GM23338 (cell line): ENCODE measurements around the gene LCMT1. TPM values are rescaled to one million over a fixed set of nuclear protein-coding genes. Genes with fewer than 3 reads are reported as not detected.

ENCODE experiments used
- ATAC-seq: fragments of 200-7000 bp; cut with Tn5 transposase; 3 replicates; pipeline ENCODE4 v1.9.1; 2020
- DNase-seq: peaks from one replicate; pipeline ENCODE4 v3.0.0-alpha.2; 2015; ENCODE audit warnings: low spot score
- H2AFZ ChIP-seq: fragments of 200-600 bp; sonication (generic); 2 replicates; pipeline ENCODE4 v1.8.0; 2016; ENCODE audit warnings: antibody characterized with exemption, mild to moderate bottlenecking, moderate library complexity
- H3F3A ChIP-seq: fragments of 200-600 bp; sonication (generic); replicated peaks from 2 replicates; pipeline ENCODE4 v1.8.0; 2017; ENCODE audit warnings: antibody characterized with exemption, mixed run types, low read depth
- H3K27ac ChIP-seq: fragments of 200-600 bp; sonication (generic); 2 replicates; pipeline ENCODE4 v1.6.1; 2016; ENCODE audit warnings: low read depth
- H3K27me3 ChIP-seq: fragments of 200-600 bp; sonication (generic); 2 replicates; pipeline ENCODE4 v1.8.0; 2016; ENCODE audit warnings: mild to moderate bottlenecking, mixed run types, moderate library complexity; ENCODE audit not compliant: insufficient read depth
- H3K36me3 ChIP-seq: fragments of 200-600 bp; sonication (generic); 2 replicates; pipeline ENCODE4 v1.8.0; 2016; ENCODE audit warnings: mild to moderate bottlenecking; ENCODE audit not compliant: insufficient read depth
- H3K4me1 ChIP-seq: fragments of 200-600 bp; sonication (generic); 2 replicates; pipeline ENCODE4 v1.8.0; 2016; ENCODE audit warnings: mild to moderate bottlenecking, moderate library complexity; ENCODE audit not compliant: insufficient read depth
- H3K4me2 ChIP-seq: fragments of 200-600 bp; sonication (generic); 2 replicates; pipeline ENCODE4 v1.7.1; 2017; ENCODE audit warnings: mixed run types
- H3K4me3 ChIP-seq: fragments of 200-600 bp; sonication (generic); 2 replicates; pipeline ENCODE4 v1.6.1; 2016; ENCODE audit warnings: mixed run types
- H3K79me2 ChIP-seq: fragments of 200-600 bp; sonication (generic); replicated peaks from 2 replicates; pipeline ENCODE4 v1.8.0; 2017; ENCODE audit warnings: mild to moderate bottlenecking; ENCODE audit not compliant: insufficient read depth
- H3K9me2 ChIP-seq: fragments of 200-600 bp; sonication (generic); 2 replicates; pipeline ENCODE4 v1.8.0; 2017; ENCODE audit not compliant: insufficient read depth
- H4K20me1 ChIP-seq: fragments of 200-600 bp; sonication (generic); replicated peaks from 2 replicates; pipeline ENCODE4 v1.8.0; 2017; ENCODE audit warnings: mild to moderate bottlenecking; ENCODE audit not compliant: insufficient read depth
- H3K27ac Mint-ChIP-seq: 2 replicates; pipeline ENCODE4 v1.8.0; 2020; ENCODE audit warnings: inconsistent platforms, mild to moderate bottlenecking, moderate library complexity, mixed read lengths
- H3K27me3 Mint-ChIP-seq: 3 replicates; pipeline ENCODE4 v1.8.0; 2022; ENCODE audit warnings: low read depth, mild to moderate bottlenecking, moderate library complexity, mixed read lengths, inconsistent platforms; ENCODE audit not compliant: insufficient read depth, poor library complexity
- H3K36me3 Mint-ChIP-seq: 3 replicates; pipeline ENCODE4 v1.8.0; 2021; ENCODE audit warnings: low read depth, mild to moderate bottlenecking, inconsistent platforms, moderate library complexity, mixed read lengths
- H3K4me1 Mint-ChIP-seq: 3 replicates; pipeline ENCODE4 v1.8.0; 2020; ENCODE audit warnings: mild to moderate bottlenecking, inconsistent platforms, mixed read lengths
- H3K4me3 Mint-ChIP-seq: 3 replicates; pipeline ENCODE4 v1.8.0; 2021; ENCODE audit warnings: moderate library complexity, mild to moderate bottlenecking, inconsistent platforms, mixed read lengths
- H3K9me3 Mint-ChIP-seq: 3 replicates; pipeline ENCODE4 v1.8.0; 2020; ENCODE audit warnings: moderate library complexity, mild to moderate bottlenecking, inconsistent platforms, mixed read lengths
- CREB1 ChIP-seq: fragments of 250-450 bp; sonication (Bioruptor Pico); IDR thresholded peaks from 2 replicates; pipeline ENCODE4 v1.5.0; 2020; ENCODE audit warnings: low read depth, mild to moderate bottlenecking, moderate library complexity
- EZH2 ChIP-seq: fragments of 200-600 bp; sonication (generic); IDR thresholded peaks from one replicate; pipeline ENCODE4 v1.8.0; 2017; ENCODE audit warnings: antibody characterized with exemption, mild to moderate bottlenecking, low read depth; ENCODE audit not compliant: unreplicated experiment
- EZH2phosphoT487 ChIP-seq: fragments of 200-600 bp; sonication (generic); IDR thresholded peaks from one replicate; pipeline ENCODE4 v1.8.1; 2018; ENCODE audit warnings: antibody characterized with exemption; ENCODE audit not compliant: unreplicated experiment
- JUNB ChIP-seq: IDR thresholded peaks from one replicate; pipeline ENCODE4 v1.6.1; 2016; ENCODE audit warnings: antibody characterized with exemption; ENCODE audit not compliant: unreplicated experiment
- NANOG ChIP-seq: IDR thresholded peaks from 2 replicates; pipeline ENCODE4 v1.6.1; 2016; ENCODE audit warnings: antibody characterized with exemption, borderline replicate concordance
- POLR2AphosphoS5 ChIP-seq: IDR thresholded peaks from 2 replicates; pipeline ENCODE4 v1.6.1; 2016; ENCODE audit warnings: antibody characterized with exemption, low read depth
- STAT1 ChIP-seq: IDR thresholded peaks from one replicate; pipeline ENCODE4 v1.6.1; 2016; ENCODE audit warnings: antibody characterized with exemption; ENCODE audit not compliant: unreplicated experiment
- ZNF114 ChIP-seq: fragments of 250-450 bp; sonication (Bioruptor Pico); IDR thresholded peaks from 2 replicates; pipeline ENCODE4 v1.5.0; 2020; ENCODE audit warnings: mild to moderate bottlenecking, moderate library complexity
- ZNF331 ChIP-seq: fragments of 250-450 bp; sonication (Bioruptor Pico); IDR thresholded peaks from 2 replicates; pipeline ENCODE4 v1.5.0; 2020; ENCODE audit warnings: low read depth, mild to moderate bottlenecking, moderate library complexity
- polyA plus RNA-seq: library from polyadenylated mRNA; unstranded; fragments of >200 nt; fragmentation: Nextera tagmentation; extraction: Ambion mirVana; gene quantifications from 2 replicates; pipeline ENCODE4 v1.2.1, GENCODE V29; 2016
- total RNA-seq: library from RNA; depleted of rRNA; stranded (reverse); fragments of >200 nt; shearing (Covaris generic); gene quantifications from 2 replicates; pipeline ENCODE4 v1.2.3, GENCODE V29; 2014
- TF ChIP-seq, protein P1 (sequence below): fragments of 250-450 bp; sonication (Bioruptor Pico); IDR thresholded peaks from 2 replicates; pipeline ENCODE4 v1.5.0; 2020; ENCODE audit warnings: mild to moderate bottlenecking, moderate library complexity
- TF ChIP-seq, protein P2 (sequence below), 2 experiments: fragments of 200-600 bp in 1 of 2; sonication (generic) in 1 of 2; conservative IDR thresholded peaks; 2 replicates each; pipeline versions ENCODE4 v1.5.1 to v1.6.1; 2016 to 2017; ENCODE audit warnings: antibody characterized with exemption in 2 of 2, low read depth in 2 of 2, mild to moderate bottlenecking in 2 of 2, moderate library complexity in 1 of 2
- TF ChIP-seq, protein P3 (sequence below): IDR thresholded peaks from 2 replicates; pipeline ENCODE4 v1.6.1; 2016; ENCODE audit warnings: antibody characterized with exemption
- TF ChIP-seq, protein P4 (sequence below): IDR thresholded peaks from one replicate; pipeline ENCODE4 v1.6.1; 2018; ENCODE audit warnings: antibody characterized with exemption; ENCODE audit not compliant: unreplicated experiment

LCMT1 gene
- total and polyA plus RNA-seq, 2 experiments from 2014 or later: 56.2 to 84.6 TPM

DNA sequence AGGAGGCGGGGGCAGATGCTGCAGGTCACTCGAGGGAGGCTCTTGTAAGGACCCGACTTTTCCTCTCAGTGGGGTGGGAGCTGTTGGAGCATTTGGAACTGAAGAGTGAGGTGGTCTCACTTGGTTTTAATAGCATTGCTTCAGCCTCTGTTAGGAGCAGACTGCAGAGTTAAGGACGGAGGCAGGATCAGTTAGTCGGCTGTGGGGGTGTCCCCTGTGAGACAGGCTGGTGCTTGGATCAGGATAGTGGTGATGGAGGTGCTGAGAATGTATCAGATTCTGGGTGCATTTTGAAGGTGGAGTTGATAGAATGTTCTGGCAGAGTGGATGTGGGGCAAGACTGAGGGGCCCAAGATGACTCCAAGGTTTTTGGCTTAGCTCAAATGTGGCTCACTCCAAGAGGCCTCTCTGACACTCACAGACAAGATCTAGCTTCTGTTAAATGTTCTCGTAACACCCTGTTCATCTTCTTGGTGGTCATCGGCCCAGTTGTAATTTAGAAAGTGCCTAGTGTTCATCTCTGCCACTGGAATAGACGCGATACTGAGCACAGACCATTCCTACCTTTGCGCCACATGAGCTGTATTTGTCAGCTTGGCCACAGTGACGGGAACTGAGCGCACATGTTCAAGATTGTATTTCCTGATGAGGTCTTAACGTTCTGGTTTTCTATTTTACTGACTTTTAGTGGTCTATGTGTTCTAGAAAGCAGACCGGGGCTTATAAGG is 7.5 kb downstream of the LCMT1 start:
- DNase-seq (no peak), ATAC-seq (no peak)
- H3K4me3 ChIP-seq: no peak overlapping the region
- Mint-ChIP-seq H3K4me3 (no peak overlapping the region), H3K9me3 (no peaks in the 10 kb centered on the region), H3K4me1 (no peaks in the 10 kb centered on the region; the same call in 2 of the 3 replicates), H3K36me3 (peaks cover 13% of the 10 kb centered on the region), H3K27me3 (peaks cover 6% of the 10 kb centered on the region), H3K27ac (no peak overlapping the region)
- H3K4me1 ChIP-seq: no peaks in the 10 kb centered on the region
- TF ChIP-seq, protein P1, sequence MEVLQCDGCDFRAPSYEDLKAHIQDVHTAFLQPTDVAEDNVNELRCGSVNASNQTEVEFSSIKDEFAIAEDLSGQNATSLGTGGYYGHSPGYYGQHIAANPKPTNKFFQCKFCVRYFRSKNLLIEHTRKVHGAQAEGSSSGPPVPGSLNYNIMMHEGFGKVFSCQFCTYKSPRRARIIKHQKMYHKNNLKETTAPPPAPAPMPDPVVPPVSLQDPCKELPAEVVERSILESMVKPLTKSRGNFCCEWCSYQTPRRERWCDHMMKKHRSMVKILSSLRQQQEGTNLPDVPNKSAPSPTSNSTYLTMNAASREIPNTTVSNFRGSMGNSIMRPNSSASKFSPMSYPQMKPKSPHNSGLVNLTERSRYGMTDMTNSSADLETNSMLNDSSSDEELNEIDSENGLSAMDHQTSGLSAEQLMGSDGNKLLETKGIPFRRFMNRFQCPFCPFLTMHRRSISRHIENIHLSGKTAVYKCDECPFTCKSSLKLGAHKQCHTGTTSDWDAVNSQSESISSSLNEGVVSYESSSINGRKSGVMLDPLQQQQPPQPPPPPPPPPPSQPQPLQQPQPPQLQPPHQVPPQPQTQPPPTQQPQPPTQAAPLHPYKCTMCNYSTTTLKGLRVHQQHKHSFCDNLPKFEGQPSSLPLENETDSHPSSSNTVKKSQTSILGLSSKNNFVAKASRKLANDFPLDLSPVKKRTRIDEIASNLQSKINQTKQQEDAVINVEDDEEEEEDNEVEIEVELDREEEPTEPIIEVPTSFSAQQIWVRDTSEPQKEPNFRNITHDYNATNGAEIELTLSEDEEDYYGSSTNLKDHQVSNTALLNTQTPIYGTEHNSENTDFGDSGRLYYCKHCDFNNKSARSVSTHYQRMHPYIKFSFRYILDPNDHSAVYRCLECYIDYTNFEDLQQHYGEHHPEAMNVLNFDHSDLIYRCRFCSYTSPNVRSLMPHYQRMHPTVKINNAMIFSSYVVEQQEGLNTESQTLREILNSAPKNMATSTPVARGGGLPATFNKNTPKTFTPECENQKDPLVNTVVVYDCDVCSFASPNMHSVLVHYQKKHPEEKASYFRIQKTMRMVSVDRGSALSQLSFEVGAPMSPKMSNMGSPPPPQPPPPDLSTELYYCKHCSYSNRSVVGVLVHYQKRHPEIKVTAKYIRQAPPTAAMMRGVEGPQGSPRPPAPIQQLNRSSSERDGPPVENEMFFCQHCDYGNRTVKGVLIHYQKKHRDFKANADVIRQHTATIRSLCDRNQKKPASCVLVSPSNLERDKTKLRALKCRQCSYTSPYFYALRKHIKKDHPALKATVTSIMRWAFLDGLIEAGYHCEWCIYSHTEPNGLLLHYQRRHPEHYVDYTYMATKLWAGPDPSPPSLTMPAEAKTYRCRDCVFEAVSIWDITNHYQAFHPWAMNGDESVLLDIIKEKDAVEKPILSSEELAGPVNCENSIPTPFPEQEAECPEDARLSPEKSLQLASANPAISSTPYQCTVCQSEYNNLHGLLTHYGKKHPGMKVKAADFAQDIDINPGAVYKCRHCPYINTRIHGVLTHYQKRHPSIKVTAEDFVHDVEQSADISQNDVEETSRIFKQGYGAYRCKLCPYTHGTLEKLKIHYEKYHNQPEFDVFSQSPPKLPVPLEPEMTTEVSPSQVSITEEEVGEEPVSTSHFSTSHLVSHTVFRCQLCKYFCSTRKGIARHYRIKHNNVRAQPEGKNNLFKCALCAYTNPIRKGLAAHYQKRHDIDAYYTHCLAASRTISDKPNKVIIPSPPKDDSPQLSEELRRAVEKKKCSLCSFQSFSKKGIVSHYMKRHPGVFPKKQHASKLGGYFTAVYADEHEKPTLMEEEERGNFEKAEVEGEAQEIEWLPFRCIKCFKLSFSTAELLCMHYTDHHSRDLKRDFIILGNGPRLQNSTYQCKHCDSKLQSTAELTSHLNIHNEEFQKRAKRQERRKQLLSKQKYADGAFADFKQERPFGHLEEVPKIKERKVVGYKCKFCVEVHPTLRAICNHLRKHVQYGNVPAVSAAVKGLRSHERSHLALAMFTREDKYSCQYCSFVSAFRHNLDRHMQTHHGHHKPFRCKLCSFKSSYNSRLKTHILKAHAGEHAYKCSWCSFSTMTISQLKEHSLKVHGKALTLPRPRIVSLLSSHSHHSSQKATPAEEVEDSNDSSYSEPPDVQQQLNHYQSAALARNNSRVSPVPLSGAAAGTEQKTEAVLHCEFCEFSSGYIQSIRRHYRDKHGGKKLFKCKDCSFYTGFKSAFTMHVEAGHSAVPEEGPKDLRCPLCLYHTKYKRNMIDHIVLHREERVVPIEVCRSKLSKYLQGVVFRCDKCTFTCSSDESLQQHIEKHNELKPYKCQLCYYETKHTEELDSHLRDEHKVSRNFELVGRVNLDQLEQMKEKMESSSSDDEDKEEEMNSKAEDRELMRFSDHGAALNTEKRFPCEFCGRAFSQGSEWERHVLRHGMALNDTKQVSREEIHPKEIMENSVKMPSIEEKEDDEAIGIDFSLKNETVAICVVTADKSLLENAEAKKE (CRISPR knock-in tag): no peak
- TF ChIP-seq EZH2phosphoT487 (no peak), ZNF331 (CRISPR knock-in tag) (no peak), ZNF114 (no peak), CREB1 (CRISPR knock-in tag) (no peak), JUNB (no peak), POLR2AphosphoS5 (no peak), STAT1 (no peak), NANOG (no peak), EZH2 (no peak)
- TF ChIP-seq, protein P2, sequence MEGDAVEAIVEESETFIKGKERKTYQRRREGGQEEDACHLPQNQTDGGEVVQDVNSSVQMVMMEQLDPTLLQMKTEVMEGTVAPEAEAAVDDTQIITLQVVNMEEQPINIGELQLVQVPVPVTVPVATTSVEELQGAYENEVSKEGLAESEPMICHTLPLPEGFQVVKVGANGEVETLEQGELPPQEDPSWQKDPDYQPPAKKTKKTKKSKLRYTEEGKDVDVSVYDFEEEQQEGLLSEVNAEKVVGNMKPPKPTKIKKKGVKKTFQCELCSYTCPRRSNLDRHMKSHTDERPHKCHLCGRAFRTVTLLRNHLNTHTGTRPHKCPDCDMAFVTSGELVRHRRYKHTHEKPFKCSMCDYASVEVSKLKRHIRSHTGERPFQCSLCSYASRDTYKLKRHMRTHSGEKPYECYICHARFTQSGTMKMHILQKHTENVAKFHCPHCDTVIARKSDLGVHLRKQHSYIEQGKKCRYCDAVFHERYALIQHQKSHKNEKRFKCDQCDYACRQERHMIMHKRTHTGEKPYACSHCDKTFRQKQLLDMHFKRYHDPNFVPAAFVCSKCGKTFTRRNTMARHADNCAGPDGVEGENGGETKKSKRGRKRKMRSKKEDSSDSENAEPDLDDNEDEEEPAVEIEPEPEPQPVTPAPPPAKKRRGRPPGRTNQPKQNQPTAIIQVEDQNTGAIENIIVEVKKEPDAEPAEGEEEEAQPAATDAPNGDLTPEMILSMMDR (conservative IDR thresholded peaks at IDR 0.05; ENCODE audit: low read depth in 2 of 2): no peak
- TF ChIP-seq, protein P3, sequence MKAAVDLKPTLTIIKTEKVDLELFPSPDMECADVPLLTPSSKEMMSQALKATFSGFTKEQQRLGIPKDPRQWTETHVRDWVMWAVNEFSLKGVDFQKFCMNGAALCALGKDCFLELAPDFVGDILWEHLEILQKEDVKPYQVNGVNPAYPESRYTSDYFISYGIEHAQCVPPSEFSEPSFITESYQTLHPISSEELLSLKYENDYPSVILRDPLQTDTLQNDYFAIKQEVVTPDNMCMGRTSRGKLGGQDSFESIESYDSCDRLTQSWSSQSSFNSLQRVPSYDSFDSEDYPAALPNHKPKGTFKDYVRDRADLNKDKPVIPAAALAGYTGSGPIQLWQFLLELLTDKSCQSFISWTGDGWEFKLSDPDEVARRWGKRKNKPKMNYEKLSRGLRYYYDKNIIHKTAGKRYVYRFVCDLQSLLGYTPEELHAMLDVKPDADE: no peak
- TF ChIP-seq, protein P4, sequence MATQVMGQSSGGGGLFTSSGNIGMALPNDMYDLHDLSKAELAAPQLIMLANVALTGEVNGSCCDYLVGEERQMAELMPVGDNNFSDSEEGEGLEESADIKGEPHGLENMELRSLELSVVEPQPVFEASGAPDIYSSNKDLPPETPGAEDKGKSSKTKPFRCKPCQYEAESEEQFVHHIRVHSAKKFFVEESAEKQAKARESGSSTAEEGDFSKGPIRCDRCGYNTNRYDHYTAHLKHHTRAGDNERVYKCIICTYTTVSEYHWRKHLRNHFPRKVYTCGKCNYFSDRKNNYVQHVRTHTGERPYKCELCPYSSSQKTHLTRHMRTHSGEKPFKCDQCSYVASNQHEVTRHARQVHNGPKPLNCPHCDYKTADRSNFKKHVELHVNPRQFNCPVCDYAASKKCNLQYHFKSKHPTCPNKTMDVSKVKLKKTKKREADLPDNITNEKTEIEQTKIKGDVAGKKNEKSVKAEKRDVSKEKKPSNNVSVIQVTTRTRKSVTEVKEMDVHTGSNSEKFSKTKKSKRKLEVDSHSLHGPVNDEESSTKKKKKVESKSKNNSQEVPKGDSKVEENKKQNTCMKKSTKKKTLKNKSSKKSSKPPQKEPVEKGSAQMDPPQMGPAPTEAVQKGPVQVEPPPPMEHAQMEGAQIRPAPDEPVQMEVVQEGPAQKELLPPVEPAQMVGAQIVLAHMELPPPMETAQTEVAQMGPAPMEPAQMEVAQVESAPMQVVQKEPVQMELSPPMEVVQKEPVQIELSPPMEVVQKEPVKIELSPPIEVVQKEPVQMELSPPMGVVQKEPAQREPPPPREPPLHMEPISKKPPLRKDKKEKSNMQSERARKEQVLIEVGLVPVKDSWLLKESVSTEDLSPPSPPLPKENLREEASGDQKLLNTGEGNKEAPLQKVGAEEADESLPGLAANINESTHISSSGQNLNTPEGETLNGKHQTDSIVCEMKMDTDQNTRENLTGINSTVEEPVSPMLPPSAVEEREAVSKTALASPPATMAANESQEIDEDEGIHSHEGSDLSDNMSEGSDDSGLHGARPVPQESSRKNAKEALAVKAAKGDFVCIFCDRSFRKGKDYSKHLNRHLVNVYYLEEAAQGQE: no peak
- H3K79me2 ChIP-seq: peaks cover 99% of the 10 kb centered on the region
- peaks cover 21% of the 10 kb centered on the region for H4K20me1 ChIP-seq
- no peaks in the 10 kb centered on the region for H3K36me3 ChIP-seq
- no peak overlapping the region for H3K4me2 ChIP-seq
- no peaks in the 10 kb centered on the region for H3F3A ChIP-seq
- H2AFZ ChIP-seq: no peak overlapping the region
- H3K9me2 ChIP-seq: no peaks in the 10 kb centered on the region
- no peak overlapping the region for H3K27ac ChIP-seq
- H3K27me3 ChIP-seq: no peaks in the 10 kb centered on the region
